Measurements from ENCODE around the gene SECISBP2. TPM values are rescaled to one million over a fixed set of nuclear protein-coding genes. Genes with fewer than 3 reads are reported as not detected.

SECISBP2 gene
- total and polyA plus RNA-seq, 9 donors: 25.8 to 51.1 (median 34.3) TPM

DNA sequence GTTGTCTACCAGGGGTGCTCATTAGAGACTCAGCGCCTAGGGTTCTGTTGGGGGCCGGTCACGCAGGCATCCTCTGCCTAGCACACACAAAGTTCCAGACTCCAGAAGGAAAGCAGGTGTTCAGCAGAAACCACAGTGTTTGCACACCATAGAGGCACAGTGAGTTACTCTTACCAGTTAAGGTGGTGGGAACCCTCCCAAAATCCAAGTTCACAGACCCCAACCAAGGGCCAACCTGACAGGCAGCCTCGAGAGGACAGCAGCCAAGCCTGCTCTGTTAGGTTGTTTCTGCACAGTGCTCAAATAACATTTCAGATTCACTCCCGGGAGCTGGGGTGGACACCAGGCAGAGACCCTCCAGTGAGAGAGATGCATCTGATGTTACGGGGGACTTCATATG is 36.2 kb downstream of the SECISBP2 start:
- H3K27me3 ChIP-seq (ENCODE audit: control insufficient read depth, insufficient read depth, low read length): no peaks in the 10 kb centered on the region
- H3K4me3 ChIP-seq (ENCODE audit: low read length): no peak overlapping the region
- peaks cover 13% of the 10 kb centered on the region for H3K4me1 ChIP-seq (ENCODE audit: control insufficient read depth, insufficient read depth, low read length)
- H3K36me3 ChIP-seq (ENCODE audit: control insufficient read depth, insufficient read depth, low read length): peaks cover 88% of the 10 kb centered on the region
- WGBS (ENCODE audit: insufficient coverage): 94% methylated on average over 3 of the region's 6 CpGs
- H3K9me3 ChIP-seq (replicated peaks; ENCODE audit: control insufficient read depth, low read depth, low read length): no peaks in the 10 kb centered on the region
- no peak overlapping the region for H3K27ac ChIP-seq (ENCODE audit: low read length)
- no peak for DNase-seq

DNA sequence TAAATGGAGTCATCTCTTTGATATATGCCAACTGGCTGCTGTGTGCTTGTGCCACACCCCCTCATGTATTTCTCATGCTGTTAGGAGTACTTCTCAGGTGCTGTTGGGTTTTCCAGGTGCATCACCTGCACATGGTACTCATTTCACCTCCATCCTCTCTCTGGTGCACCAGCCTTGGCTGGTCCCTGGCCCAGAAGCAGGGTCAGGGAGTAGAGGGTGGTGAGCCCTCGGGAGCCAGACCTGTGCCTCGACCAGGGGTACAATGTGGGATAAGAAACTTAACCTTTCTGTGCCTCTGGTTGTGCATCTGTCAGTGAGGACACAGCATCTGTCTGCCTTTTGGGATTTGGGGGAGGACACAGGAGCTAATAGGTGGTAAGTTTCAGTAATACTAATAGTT is 38.5 kb downstream of the SECISBP2 start:
- no peak for DNase-seq
- Histone ChIP-seq H3K36me3 (ENCODE audit: control insufficient read depth, insufficient read depth, low read length) (peaks cover 85% of the 10 kb centered on the region), H3K27ac (ENCODE audit: low read length) (no peak overlapping the region), H3K4me3 (ENCODE audit: low read length) (no peak overlapping the region), H3K4me1 (ENCODE audit: control insufficient read depth, insufficient read depth, low read length) (peaks cover 22% of the 10 kb centered on the region), H3K9me3 (replicated peaks; ENCODE audit: control insufficient read depth, low read depth, low read length) (no peaks in the 10 kb centered on the region), H3K27me3 (ENCODE audit: control insufficient read depth, insufficient read depth, low read length) (no peaks in the 10 kb centered on the region)
- 100% methylated on average over 1 of the region's 2 CpGs for WGBS (ENCODE audit: insufficient coverage)

DNA sequence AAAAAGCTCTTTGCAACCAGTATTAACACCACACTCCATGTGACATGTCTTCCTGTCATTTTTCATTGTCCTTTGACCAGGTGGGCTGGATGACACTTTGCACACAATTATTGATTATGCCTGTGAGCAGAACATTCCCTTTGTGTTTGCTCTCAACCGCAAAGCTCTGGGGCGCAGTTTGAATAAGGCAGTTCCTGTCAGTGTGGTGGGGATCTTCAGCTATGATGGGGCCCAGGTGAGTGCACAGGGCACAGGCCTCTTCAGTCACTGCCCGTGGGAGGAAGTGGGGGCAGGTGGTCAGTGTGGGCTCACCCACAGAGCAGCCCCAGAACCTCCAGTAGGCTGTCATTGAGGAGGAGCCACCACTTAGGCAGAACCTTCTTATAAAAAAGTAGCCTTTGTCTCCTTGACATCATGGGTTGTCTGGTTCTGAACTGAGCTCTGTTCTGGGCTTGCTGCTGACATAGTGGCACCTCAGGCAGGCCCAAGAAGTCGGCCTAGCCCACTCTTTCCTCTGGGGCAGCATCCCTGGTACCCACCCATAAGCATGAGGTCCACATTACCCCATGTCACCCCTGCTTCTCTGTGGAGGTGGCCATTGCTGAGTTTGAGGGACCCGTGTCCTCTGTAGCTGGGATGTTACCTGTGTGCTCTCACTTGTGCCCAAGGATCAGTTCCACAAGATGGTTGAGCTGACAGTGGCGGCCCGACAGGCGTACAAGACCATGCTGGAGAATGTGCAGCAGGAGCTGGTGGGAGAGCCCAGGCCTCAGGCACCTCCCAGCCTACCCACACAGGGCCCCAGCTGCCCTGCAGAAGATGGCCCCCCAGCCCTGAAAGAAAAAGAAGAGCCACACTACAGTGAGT is 39.3 kb downstream of the SECISBP2 start:
- 87% methylated on average over 7 of the region's 8 CpGs for WGBS (ENCODE audit: insufficient coverage)

DNA sequence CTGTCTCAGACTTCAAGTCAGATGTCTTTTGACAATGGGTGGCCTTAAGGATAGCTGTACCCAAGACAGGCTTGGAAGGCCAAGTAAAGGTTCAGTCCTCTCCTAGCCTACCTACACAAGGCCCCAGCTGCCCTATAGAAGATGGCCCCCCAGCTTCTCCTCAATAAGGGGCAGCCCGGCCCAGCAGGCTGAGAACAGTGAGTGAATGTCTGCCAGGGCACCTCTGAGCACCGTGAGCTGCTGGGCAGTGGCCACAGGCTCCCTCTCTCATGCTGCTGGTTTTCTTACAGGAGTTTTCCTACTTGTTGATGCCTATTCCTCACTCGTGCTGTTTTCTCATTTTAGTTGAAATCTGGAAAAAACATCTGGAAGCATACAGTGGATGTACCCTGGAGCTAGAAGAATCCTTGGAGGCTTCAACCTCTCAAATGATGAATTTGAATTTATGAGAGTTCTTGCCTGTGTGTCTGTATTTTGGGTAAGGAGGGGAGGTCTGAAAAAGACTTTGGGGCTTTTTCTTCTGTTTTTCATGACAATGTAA is 40.1 kb downstream of the SECISBP2 start:
- H3K9me3 ChIP-seq (replicated peaks; ENCODE audit: control insufficient read depth, low read depth, low read length): no peaks in the 10 kb centered on the region
- H3K27me3 ChIP-seq (ENCODE audit: control insufficient read depth, insufficient read depth, low read length): no peaks in the 10 kb centered on the region
- peaks cover 22% of the 10 kb centered on the region for H3K4me1 ChIP-seq (ENCODE audit: control insufficient read depth, insufficient read depth, low read length)
- peak overlapping the region; percentile 87 for H3K27ac ChIP-seq (ENCODE audit: low read length)
- WGBS (ENCODE audit: insufficient coverage): 39% methylated on average over 2 of the region's 3 CpGs
- no peak overlapping the region for H3K4me3 ChIP-seq (ENCODE audit: low read length)
- DNase-seq: peak; percentile 82
- H3K36me3 ChIP-seq (ENCODE audit: control insufficient read depth, insufficient read depth, low read length): peaks cover 80% of the 10 kb centered on the region

More for the DNA sequence above, 39.3 kb downstream of the SECISBP2 start:
- DNase-seq: no peak
- H3K36me3 ChIP-seq (ENCODE audit: control insufficient read depth, insufficient read depth, low read length): peaks cover 85% of the 10 kb centered on the region
- peak overlapping the region; percentile 87 for H3K27ac ChIP-seq (ENCODE audit: low read length)
- no peaks in the 10 kb centered on the region for H3K27me3 ChIP-seq (ENCODE audit: control insufficient read depth, insufficient read depth, low read length)
- H3K4me1 ChIP-seq (ENCODE audit: control insufficient read depth, insufficient read depth, low read length): peaks cover 22% of the 10 kb centered on the region
- H3K9me3 ChIP-seq (replicated peaks; ENCODE audit: control insufficient read depth, low read depth, low read length): no peaks in the 10 kb centered on the region
- no peak overlapping the region for H3K4me3 ChIP-seq (ENCODE audit: low read length)

DNA sequence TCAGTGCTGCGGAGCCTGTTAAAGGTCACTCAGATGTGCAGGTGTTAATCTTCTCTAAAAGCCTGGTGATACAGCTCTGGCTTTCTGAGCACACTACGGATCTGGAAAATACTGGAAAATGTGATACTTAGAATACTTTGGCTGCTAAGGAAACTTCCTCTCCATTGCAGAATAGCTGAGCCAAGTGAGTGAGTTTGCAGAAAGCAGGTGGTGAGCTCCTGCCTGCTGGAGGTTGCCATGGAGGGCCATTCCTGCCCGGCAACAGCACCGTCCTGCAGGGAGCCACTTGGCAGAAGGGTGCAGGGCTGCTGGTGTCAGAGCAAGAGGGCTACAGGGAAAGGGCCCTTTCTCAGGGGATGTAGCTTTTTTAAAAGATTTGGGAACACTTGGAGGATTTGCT is 40.7 kb downstream of the SECISBP2 start:
- Histone ChIP-seq H3K27me3 (ENCODE audit: control insufficient read depth, insufficient read depth, low read length) (no peaks in the 10 kb centered on the region), H3K9me3 (replicated peaks; ENCODE audit: control insufficient read depth, low read depth, low read length) (no peaks in the 10 kb centered on the region), H3K27ac (ENCODE audit: low read length) (peak overlapping the region; percentile 87), H3K36me3 (ENCODE audit: control insufficient read depth, insufficient read depth, low read length) (peaks cover 82% of the 10 kb centered on the region), H3K4me3 (ENCODE audit: low read length) (no peak overlapping the region), H3K4me1 (ENCODE audit: control insufficient read depth, insufficient read depth, low read length) (peaks cover 22% of the 10 kb centered on the region)
- WGBS (ENCODE audit: insufficient coverage): 13% methylated on average over 3 of the region's 4 CpGs
- DNase-seq: peak; percentile 90

DNA sequence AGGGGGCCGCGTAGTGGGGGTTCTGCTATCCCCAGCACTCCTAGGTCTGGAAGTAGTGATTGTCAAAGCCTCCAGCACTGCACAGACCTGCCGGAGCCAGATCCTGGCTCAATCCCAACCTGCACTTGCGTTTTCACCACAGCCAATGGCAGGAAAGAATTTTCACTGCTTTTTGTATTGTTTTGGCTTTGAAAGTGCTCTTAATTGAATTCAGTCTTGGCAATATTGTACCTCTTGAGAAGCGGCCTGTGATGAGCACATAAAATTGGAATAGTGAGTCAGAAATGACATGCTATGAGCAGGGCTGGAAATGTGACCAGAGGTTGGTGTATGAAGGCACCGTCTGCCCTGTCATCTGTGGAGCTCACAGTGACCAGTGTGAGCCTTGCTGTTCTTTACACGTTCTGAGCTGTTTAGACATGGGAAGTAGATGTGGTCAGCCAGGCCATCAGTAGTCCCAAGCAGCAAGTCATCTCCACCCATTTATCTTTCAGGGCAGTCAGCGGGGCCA is 41.5 kb downstream of the SECISBP2 start:
- H3K36me3 ChIP-seq (ENCODE audit: control insufficient read depth, insufficient read depth, low read length): peaks cover 76% of the 10 kb centered on the region
- peak overlapping the region; percentile 69 for H3K27ac ChIP-seq (ENCODE audit: low read length)
- H3K4me1 ChIP-seq (ENCODE audit: control insufficient read depth, insufficient read depth, low read length): peaks cover 22% of the 10 kb centered on the region
- no peaks in the 10 kb centered on the region for H3K27me3 ChIP-seq (ENCODE audit: control insufficient read depth, insufficient read depth, low read length)
- peak; percentile 75 for DNase-seq
- H3K9me3 ChIP-seq (replicated peaks; ENCODE audit: control insufficient read depth, low read depth, low read length): no peaks in the 10 kb centered on the region
- no peak overlapping the region for H3K4me3 ChIP-seq (ENCODE audit: low read length)
- 21% methylated on average over 3 of the region's 8 CpGs for whole genome bisulfite sequencing (ENCODE audit: insufficient coverage)

DNA sequence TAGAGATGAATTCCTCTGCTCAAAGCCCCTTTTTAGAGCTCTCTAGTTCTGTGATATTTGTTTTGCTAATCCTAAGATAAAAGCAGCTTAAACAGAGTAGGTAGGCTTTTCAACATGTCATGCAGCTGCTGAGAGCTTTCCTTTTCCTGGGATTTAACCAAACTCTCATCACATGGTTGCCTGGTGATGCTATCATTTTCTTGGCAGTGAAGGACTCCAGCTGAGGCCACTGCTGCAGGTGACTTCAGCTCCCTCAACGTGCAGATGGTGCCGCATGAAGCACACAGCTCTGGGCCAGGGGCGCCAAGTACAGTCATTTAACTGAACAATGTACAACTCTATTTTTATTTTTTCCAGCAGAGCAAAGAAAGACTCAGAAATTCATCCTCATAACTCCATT is 42.2 kb downstream of the SECISBP2 start:
- H3K27me3 ChIP-seq (ENCODE audit: control insufficient read depth, insufficient read depth, low read length): no peaks in the 10 kb centered on the region
- 38% methylated on average over 3 of the region's 3 CpGs for WGBS (ENCODE audit: insufficient coverage)
- H3K4me3 ChIP-seq (ENCODE audit: low read length): no peak overlapping the region
- peaks cover 70% of the 10 kb centered on the region for H3K36me3 ChIP-seq (ENCODE audit: control insufficient read depth, insufficient read depth, low read length)
- DNase-seq: peak; percentile 90
- no peaks in the 10 kb centered on the region for H3K9me3 ChIP-seq (replicated peaks; ENCODE audit: control insufficient read depth, low read depth, low read length)
- peaks cover 22% of the 10 kb centered on the region for H3K4me1 ChIP-seq (ENCODE audit: control insufficient read depth, insufficient read depth, low read length)
- H3K27ac ChIP-seq (ENCODE audit: low read length): peak overlapping the region; percentile 69

DNA sequence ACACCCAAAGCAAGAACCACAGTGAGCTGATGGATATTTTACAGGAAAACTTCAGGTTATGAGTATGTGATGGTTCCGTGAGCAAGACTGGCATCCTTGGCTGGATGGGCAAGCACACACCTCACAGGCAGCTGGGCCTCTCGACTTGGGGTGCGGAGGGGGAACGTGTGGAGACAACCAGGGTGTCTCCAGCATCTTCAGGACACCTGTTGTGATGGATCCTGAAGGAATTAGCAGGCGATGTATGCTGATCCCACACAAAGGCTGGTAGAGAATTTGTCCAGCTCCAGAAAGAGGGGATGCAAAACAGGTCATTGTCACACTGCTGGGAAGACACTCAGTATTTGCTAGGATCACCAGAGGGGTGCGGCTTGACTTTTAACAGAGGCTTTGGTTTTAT is 42.7 kb downstream of the SECISBP2 start:
- Histone ChIP-seq H3K27ac (ENCODE audit: low read length) (peak overlapping the region; percentile 31), H3K36me3 (ENCODE audit: control insufficient read depth, insufficient read depth, low read length) (peaks cover 68% of the 10 kb centered on the region)

DNA sequence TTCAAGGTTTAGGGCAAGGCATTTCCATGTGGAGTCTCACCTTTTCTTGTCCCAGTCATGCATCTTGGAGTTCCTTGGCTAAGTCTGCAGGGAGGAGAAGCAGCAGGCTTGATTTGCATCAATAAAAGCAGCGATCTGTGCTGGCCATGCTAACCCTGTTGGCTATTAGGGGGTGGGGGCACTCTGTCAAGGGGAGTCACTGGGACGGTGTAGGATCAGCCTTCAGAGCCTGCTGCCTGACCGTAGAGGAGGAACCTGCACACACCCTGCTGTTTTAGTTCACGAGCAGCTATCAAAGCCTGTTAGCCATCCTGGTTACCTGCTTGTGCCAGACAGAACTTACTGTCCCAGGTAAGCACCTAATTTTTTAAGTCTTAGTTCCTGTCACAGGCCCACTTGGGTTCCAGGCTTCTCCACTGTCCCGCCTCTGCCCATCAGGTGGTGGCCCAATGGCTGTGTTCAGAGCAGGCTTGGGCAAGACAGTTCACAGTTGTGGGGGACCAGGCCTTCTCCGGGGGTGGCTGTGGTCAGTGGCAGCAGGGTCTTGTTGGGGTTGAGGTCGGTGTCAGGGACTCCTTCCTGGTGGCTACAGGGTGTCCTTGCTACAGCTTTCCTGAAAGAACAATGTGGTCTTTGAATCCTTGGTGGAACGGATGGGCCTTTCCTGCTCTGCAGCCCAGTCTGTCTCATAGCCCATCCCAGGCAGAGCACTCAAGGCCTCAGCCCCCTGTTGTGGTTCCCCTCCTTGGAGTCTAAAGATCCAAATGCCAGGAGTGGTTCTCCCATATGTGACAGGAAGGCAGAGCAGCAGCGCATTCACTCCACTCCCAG is 43.7 kb downstream of the SECISBP2 start:
- peaks cover 60% of the 10 kb centered on the region for H3K36me3 ChIP-seq (ENCODE audit: control insufficient read depth, insufficient read depth, low read length)
- no peak overlapping the region for H3K4me3 ChIP-seq (ENCODE audit: low read length)
- no peak for DNase-seq
- 87% methylated on average over 7 of the region's 9 CpGs for WGBS (ENCODE audit: insufficient coverage)
- no peaks in the 10 kb centered on the region for H3K27me3 ChIP-seq (ENCODE audit: control insufficient read depth, insufficient read depth, low read length)
- H3K4me1 ChIP-seq (ENCODE audit: control insufficient read depth, insufficient read depth, low read length): peaks cover 22% of the 10 kb centered on the region
- no peaks in the 10 kb centered on the region for H3K9me3 ChIP-seq (replicated peaks; ENCODE audit: control insufficient read depth, low read depth, low read length)
- H3K27ac ChIP-seq (ENCODE audit: low read length): no peak overlapping the region

More for the DNA sequence above, 42.7 kb downstream of the SECISBP2 start:
- Histone ChIP-seq H3K27me3 (ENCODE audit: control insufficient read depth, insufficient read depth, low read length) (no peaks in the 10 kb centered on the region), H3K4me1 (ENCODE audit: control insufficient read depth, insufficient read depth, low read length) (peaks cover 22% of the 10 kb centered on the region), H3K9me3 (replicated peaks; ENCODE audit: control insufficient read depth, low read depth, low read length) (no peaks in the 10 kb centered on the region), H3K4me3 (ENCODE audit: low read length) (no peak overlapping the region)
- WGBS (ENCODE audit: insufficient coverage): 85% methylated on average over 5 of the region's 6 CpGs
- DNase-seq: no peak

Measured in muscle of leg (tissue), 11 donors.